Activated CD8-positive, alpha-beta memory T cell treated with anti-CD3 and anti-CD28 coated beads for 36 hours (primary cell): ENCODE results near the gene IL19. TPM values are rescaled to one million over a fixed set of nuclear protein-coding genes. Genes with fewer than 3 reads are reported as not detected.

Experiments used
- CTCF ChIA-PET: fragments of 350-600 bp; sonication (Branson Sonifier 250); formaldehyde crosslinking; loops from one replicate; lab custom pipeline; 2021; ENCODE audit warnings: antibody characterized with exemption; lab: Charles Lee
- POLR2A ChIA-PET: fragments of 350-600 bp; sonication (Branson Sonifier 250); formaldehyde crosslinking; loops from one replicate; lab custom pipeline; 2021; ENCODE audit warnings: antibody characterized with exemption; lab: Charles Lee
- total RNA-seq, 2 experiments: library from RNA; stranded (reverse); gene quantifications; one replicate each; pipeline ENCODE4 v1.2.3, GENCODE V29; 2021

IL19 gene
- total RNA-seq, 2 experiments from 2014 or later, result not detected

GRCh38 chr1:206883876-206884275 lies 113.3 kb downstream of the IL19 start:
- POLR2A ChIA-PET, result no interaction called here
- CTCF ChIA-PET, result interaction anchor here (0.8 to 2.0 kb wide), 3 partner anchors 10 to 30 kb away, joined by 3 to 6 read pairs (median 3); no protein-coding TSS in a partner anchor

GRCh38 chr1:206885341-206886060 lies 114.9 kb downstream of the IL19 start:
- ChIA-PET POLR2A (no interaction called here), CTCF (interaction anchor here (0.9 to 2.0 kb wide), 2 partner anchors 27 to 28 kb away, joined by 3 to 6 read pairs; no protein-coding TSS in a partner anchor)

- POLR2A ChIA-PET, result no interaction called here
- CTCF ChIA-PET, result interaction anchor here (0.7 kb wide), 1 partner anchor 49 kb away, joined by 3 read pairs; no protein-coding TSS in a partner anchor
Measured at GRCh38 chr1:206886831-206887230, 116.3 kb downstream of the IL19 start.

- CTCF ChIA-PET, result interaction anchor here (0.6 to 1.0 kb wide), 2 partner anchors 106 to 162 kb away, joined by 3 to 4 read pairs; no protein-coding TSS in a partner anchor
- POLR2A ChIA-PET, result no interaction called here
Measured at GRCh38 chr1:206887701-206888100, 117.1 kb downstream of the IL19 start.

GRCh38 chr1:206890125-206891060 lies 119.8 kb downstream of the IL19 start:
- POLR2A ChIA-PET, result no interaction called here
- CTCF ChIA-PET, result no interaction called here

GRCh38 chr1:206891412-206891811 lies 120.8 kb downstream of the IL19 start:
- CTCF ChIA-PET, result no interaction called here

More at GRCh38 chr1:206891412-206891811, 120.8 kb downstream of the IL19 start:
- POLR2A ChIA-PET, result no interaction called here

Other genes starting within 250 kb of the IL19 start
- 100 to 1,000 TPM in 1 of 2 experiments, 10 to 100 TPM in 1; 97.9 to 100 TPM for gene EIF2D, start 158.3 kb upstream of the IL19 start, total RNA-seq
- gene DYRK3, start 135.2 kb upstream of the IL19 start, total RNA-seq, result 10 to 100 TPM; 12.7 to 14.4 TPM
- gene MAPKAPK2, start 85.9 kb upstream of the IL19 start, total RNA-seq, result 10 to 100 TPM; 86.9 to 87.3 TPM
- 1 to 10 TPM; 6.2 to 6.4 TPM for gene IL10, start 1.7 kb downstream of the IL19 start, total RNA-seq
- not detected for gene IL20, start 94.8 kb downstream of the IL19 start, total RNA-seq
- 1 to 10 TPM; 1.3 to 2.2 TPM for gene IL24, start 126.7 kb downstream of the IL19 start, total RNA-seq
- 10 to 100 TPM; 53.1 to 56.4 TPM for gene FCMR, start 151.2 kb downstream of the IL19 start, total RNA-seq
- gene PIGR, start 175.7 kb downstream of the IL19 start, total RNA-seq, result 1 to 10 TPM in 1 of 2 experiments, under 1 TPM in 1; 0.31 to 1.0 TPM
- not detected for gene FCAMR, start 199.7 kb downstream of the IL19 start, total RNA-seq